Adrenal gland (tissue), 5 donors: ENCODE results near the gene NAT9.

Source experiments
- CTCF ChIP-seq, 6 experiments: fragments of 450-650 bp in 4 of 6; fragments of 200-600 bp in 2 of 6; sonication (generic) in 1 of 6; IDR thresholded peaks; 1 replicate in 5 of 6; 2 replicates in 1 of 6; pipeline versions ENCODE4 v1.5.1 to v1.8.0; 2016 to 2021; ENCODE audit warnings: antibody characterized with exemption in 6 of 6, mild to moderate bottlenecking in 2 of 6, moderate library complexity in 1 of 6
- POLR2A ChIP-seq, 2 donors: fragments of 450-650 bp; IDR thresholded peaks; one replicate each; pipeline ENCODE4 v1.6.1; 2017; ENCODE audit warnings: antibody characterized with exemption in 2 of 2, mild to moderate bottlenecking in 2 of 2, moderate library complexity in 1 of 2
- donor health status: DM: no; HTN: no; CAD: no.

- TF ChIP-seq CTCF (IDR thresholded peaks at IDR 0.05) (no peak), POLR2A (IDR thresholded peaks at IDR 0.05) (no peak)
Measured at GRCh38 chr17:74777901-74778515, 1.9 kb upstream of the NAT9 start.
